AG04450 (cell line): ENCODE data around the gene IL16. TPM values are rescaled to one million over a fixed set of nuclear protein-coding genes. Genes with fewer than 3 reads are reported as not detected.

Experiments used
- CTCF ChIA-PET: fragments of 300-600, 350-600 bp; formaldehyde crosslinking; extraction: SDS; loops from one replicate; lab custom pipeline; 2022; ENCODE audit warnings: antibody characterized with exemption, inconsistent platforms; lab: Charles Lee
- POLR2A ChIA-PET: fragments of 350-600 bp; formaldehyde crosslinking; extraction: SDS; loops from one replicate; lab custom pipeline; 2021; ENCODE audit warnings: antibody characterized with exemption, inconsistent platforms; lab: Yijun Ruan, JAX
- DNase-seq: peaks from one replicate; pipeline ENCODE4 v3.0.0-alpha.2; 2011; ENCODE audit warnings: low read depth, low spot score
- H3K27ac ChIP-seq: one replicate; pipeline ENCODE4 v1.5.1; 2012; ENCODE audit warnings: low read depth, low read length, control low read depth
- H3K27me3 ChIP-seq: one replicate; pipeline ENCODE4 v1.6.0; 2012; ENCODE audit warnings: low read length; ENCODE audit not compliant: control insufficient read depth, insufficient read depth
- H3K4me3 ChIP-seq: 2 replicates; pipeline ENCODE4 v1.5.1; 2011; ENCODE audit warnings: mild to moderate bottlenecking, low read depth, low read length, control low read depth
- H3K9me3 ChIP-seq: 2 replicates; pipeline ENCODE4 v1.5.1; 2012; ENCODE audit warnings: low read length; ENCODE audit not compliant: control insufficient read depth, insufficient read depth
- polyA plus RNA-seq: library from polyadenylated mRNA; depleted of rRNA; stranded (reverse); fragments of >200 nt; gene quantifications from 2 replicates; pipeline ENCODE4 v1.2.3, GENCODE V29; 2011
- TF ChIP-seq, protein P1 (sequence below): IDR thresholded peaks from 2 replicates; pipeline ENCODE4 v1.5.1; 2011; ENCODE audit warnings: low read depth, low read length, control low read depth, inconsistent platforms

Gene IL16
- polyA plus RNA-seq, 1 experiment = 3.8 TPM

DNA sequence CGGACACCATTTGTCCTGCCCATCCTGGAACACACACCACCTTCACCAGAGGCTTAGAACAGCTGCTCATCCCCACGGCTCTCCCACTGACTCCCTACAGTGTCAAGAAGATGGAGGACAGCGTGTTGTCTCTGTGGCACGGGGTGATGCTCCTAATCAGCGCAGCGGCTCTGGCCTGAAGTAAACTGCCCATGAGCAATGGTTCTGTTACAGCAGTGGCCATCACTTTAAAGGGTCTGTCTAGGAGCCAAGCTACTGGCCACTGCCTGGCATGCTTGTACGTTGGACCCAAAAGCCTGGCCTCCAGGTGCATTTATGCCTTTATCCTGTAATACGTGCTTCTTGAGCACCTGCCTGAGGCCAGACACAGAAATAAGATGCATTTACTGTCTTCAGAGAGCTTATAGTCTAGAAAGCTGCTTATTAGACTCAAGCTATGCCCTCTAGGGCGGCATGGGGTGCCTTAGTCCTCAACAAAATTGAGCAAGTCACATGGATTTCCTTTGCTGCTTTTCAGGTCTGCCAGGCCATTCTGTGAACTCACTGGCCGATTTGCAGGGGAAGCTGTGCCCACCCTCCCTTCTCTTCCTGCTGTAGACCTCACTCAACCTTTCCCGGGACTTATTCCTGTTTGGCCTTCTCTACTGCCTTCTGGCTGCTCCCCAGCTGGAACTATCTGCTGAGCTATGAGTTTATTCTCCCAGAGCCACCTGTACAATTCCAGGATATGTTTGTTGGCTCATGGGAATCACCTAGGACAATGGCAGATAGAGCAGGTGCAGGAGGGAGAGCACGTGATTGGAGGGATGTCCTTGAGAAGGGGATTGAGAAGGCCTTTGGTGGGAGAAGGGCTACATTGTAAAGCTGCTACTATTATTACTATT is 75.3 kb downstream of the IL16 start:
- TF ChIP-seq, protein P1, sequence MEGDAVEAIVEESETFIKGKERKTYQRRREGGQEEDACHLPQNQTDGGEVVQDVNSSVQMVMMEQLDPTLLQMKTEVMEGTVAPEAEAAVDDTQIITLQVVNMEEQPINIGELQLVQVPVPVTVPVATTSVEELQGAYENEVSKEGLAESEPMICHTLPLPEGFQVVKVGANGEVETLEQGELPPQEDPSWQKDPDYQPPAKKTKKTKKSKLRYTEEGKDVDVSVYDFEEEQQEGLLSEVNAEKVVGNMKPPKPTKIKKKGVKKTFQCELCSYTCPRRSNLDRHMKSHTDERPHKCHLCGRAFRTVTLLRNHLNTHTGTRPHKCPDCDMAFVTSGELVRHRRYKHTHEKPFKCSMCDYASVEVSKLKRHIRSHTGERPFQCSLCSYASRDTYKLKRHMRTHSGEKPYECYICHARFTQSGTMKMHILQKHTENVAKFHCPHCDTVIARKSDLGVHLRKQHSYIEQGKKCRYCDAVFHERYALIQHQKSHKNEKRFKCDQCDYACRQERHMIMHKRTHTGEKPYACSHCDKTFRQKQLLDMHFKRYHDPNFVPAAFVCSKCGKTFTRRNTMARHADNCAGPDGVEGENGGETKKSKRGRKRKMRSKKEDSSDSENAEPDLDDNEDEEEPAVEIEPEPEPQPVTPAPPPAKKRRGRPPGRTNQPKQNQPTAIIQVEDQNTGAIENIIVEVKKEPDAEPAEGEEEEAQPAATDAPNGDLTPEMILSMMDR = no peak

DNA sequence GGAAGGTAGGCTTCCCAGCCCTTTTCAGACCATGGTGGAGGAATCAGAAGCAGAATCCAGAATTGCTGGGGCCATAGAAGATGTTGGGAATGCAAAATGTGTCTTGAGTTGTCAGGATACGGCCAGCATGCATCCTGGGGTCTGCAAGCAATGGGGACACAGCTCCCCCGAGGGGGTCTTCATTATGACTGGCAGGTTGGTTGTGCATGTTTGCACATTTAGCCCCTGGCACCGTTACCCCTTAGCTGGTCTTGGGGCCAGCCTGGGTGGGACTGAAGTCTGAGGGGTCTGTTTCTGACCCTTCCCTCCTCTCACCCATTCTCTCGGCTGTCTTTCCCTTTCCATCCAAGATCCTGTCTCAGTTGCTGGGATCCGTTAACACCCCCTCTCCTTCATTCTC is 76.5 kb downstream of the IL16 start:
- Histone ChIP-seq H3K27me3 (no peaks in the 10 kb centered on the region), H3K4me3 (no peak overlapping the region), H3K9me3 (peaks cover 4% of the 10 kb centered on the region), H3K27ac (no peak overlapping the region)
- ChIA-PET POLR2A (no interaction called here), CTCF (interaction anchor here (2.8 to 6.3 kb wide), 3 partner anchors 127 to 168 kb away, joined by 18 to 163 read pairs (median 33); no protein-coding TSS in a partner anchor)
- no peak for DNase-seq
- TF ChIP-seq, protein P1 = no peak

More for the DNA sequence above, 75.3 kb downstream of the IL16 start:
- H3K9me3 ChIP-seq = no peaks in the 10 kb centered on the region
- no peak overlapping the region for H3K27ac ChIP-seq
- no peak for DNase-seq
- POLR2A ChIA-PET = no interaction called here
- CTCF ChIA-PET = interaction anchor here (0.5 to 6.3 kb wide), 3 partner anchors 128 to 173 kb away, joined by 3 to 163 read pairs (median 3); no protein-coding TSS in a partner anchor
- H3K27me3 ChIP-seq = no peaks in the 10 kb centered on the region
- H3K4me3 ChIP-seq = no peak overlapping the region

DNA sequence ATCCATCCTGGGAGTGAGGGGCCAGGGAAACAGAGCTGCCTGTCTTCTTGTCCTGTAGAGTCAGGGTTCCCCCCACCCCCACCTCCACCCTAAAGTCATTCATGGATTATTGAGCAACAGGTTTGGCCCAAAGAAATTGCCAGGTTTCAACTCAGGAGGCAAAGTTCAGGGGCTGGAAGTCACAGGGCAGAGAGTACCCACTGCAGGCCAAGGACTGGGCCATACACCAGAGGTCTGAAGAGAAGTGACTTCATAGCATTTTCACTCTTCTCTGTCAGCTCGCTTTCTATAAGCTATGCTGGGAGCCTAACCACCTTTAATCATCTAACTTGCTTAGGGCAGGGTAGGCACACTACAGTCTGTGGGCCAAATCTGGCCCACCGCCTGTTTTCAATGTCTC is 77.2 kb downstream of the IL16 start:
- Histone ChIP-seq H3K9me3 (peaks cover 4% of the 10 kb centered on the region), H3K27ac (no peak overlapping the region), H3K4me3 (no peak overlapping the region), H3K27me3 (no peaks in the 10 kb centered on the region)
- TF ChIP-seq, protein P1 = no peak
- POLR2A ChIA-PET = interaction anchor here (1.8 kb wide), 1 partner anchor 53 kb away, joined by 6 read pairs; no protein-coding TSS in a partner anchor
- CTCF ChIA-PET = interaction anchor here (0.7 to 6.3 kb wide), 15 partner anchors 7 to 666 kb away, joined by 3 to 163 read pairs (median 13); no protein-coding TSS in a partner anchor
- DNase-seq = no peak

DNA sequence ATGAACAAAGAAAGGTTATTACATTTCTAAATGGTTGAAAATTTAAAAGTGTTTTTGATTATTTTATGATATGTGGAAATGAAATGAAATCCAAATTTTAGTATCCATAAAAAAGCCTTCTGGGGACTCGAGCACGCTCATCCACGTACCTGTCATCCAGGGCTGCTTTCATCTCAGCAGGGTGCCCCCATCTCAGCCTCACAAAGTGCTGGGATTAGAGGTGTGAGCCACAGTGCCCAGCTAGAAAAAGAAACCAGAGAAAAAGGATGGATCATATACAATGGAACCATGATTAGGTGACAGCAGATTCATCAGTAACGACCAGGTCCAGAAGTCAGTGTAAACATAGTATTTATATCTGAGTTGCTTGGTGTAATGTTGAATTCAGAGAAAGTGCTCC is 77.6 kb downstream of the IL16 start:
- H3K27me3 ChIP-seq = no peaks in the 10 kb centered on the region
- H3K27ac ChIP-seq = no peak overlapping the region
- DNase-seq = no peak
- TF ChIP-seq, protein P1 = no peak
- POLR2A ChIA-PET = interaction anchor here (1.8 kb wide), 1 partner anchor 53 kb away, joined by 6 read pairs; no protein-coding TSS in a partner anchor
- no peak overlapping the region for H3K4me3 ChIP-seq
- H3K9me3 ChIP-seq = peaks cover 4% of the 10 kb centered on the region
- CTCF ChIA-PET = interaction anchor here (0.7 to 6.3 kb wide), 18 partner anchors 8 to 862 kb away, joined by 3 to 163 read pairs (median 9); no protein-coding TSS in a partner anchor
